HG03039 (cell line): ENCODE results near the gene SIRPB1.
"Not testable (repeated sequence)": the region's sequence is repeated elsewhere in the genome, so short reads cannot be mapped to it uniquely, and the experiment has no call there.

Experiments used
- ATAC-seq: cut with Tn5 transposase; IDR thresholded peaks from one replicate; pipeline ENCODE4 v1.9.1; 2021; ENCODE audit warnings: mild to moderate bottlenecking, moderate library complexity; ENCODE audit not compliant: unreplicated experiment

The SIRPB1 gene

GRCh38 chr20:1619861-1620444 is at the start of gene SIRPB1:
TSS of gene SIRPB1 (minus strand) at chr20:1620009. CDS start at chr20:1619944, 65 bp downstream.
- no peak for ATAC-seq

GRCh38 chr20:1669304-1669703 is 49.5 kb upstream of the SIRPB1 start:
- ATAC-seq = no peak

GRCh38 chr20:1667502-1668085 is 47.8 kb upstream of the SIRPB1 start:
- no peak for ATAC-seq

GRCh38 chr20:1666802-1667201 is 47.0 kb upstream of the SIRPB1 start:
- no peak for ATAC-seq

GRCh38 chr20:1665345-1665744 is 45.5 kb upstream of the SIRPB1 start:
- ATAC-seq = no peak

GRCh38 chr20:1664911-1665310 is 45.1 kb upstream of the SIRPB1 start:
- no peak for ATAC-seq

GRCh38 chr20:1663917-1664316 is 44.1 kb upstream of the SIRPB1 start:
- no peak for ATAC-seq

- ATAC-seq = no peak
Measured at GRCh38 chr20:1661542-1662299, 41.9 kb upstream of the SIRPB1 start.

- ATAC-seq = no peak
Measured at GRCh38 chr20:1660246-1660645, 40.4 kb upstream of the SIRPB1 start.

GRCh38 chr20:1657556-1658334 is 37.9 kb upstream of the SIRPB1 start, which contains the start of gene SIRPG:
TSS of gene SIRPG (minus strand) at chr20:1657779. CDS start at chr20:1657714, 65 bp downstream.
- ATAC-seq = no peak

- ATAC-seq = no peak
Measured at GRCh38 chr20:1656844-1657243, 37.0 kb upstream of the SIRPB1 start.

- ATAC-seq = no peak
Measured at GRCh38 chr20:1654996-1655395, 35.2 kb upstream of the SIRPB1 start.

GRCh38 chr20:1652960-1653359 is 33.2 kb upstream of the SIRPB1 start:
- ATAC-seq = no peak

GRCh38 chr20:1652104-1652503 is 32.3 kb upstream of the SIRPB1 start:
- ATAC-seq = no peak

- no peak for ATAC-seq
Measured at GRCh38 chr20:1651268-1652058, 31.7 kb upstream of the SIRPB1 start.

- ATAC-seq = no peak
Measured at GRCh38 chr20:1648101-1648500, 28.3 kb upstream of the SIRPB1 start.

GRCh38 chr20:1646975-1647431 is 27.2 kb upstream of the SIRPB1 start:
- no peak for ATAC-seq

- no peak for ATAC-seq
Measured at GRCh38 chr20:1644101-1644962, 24.5 kb upstream of the SIRPB1 start.

- ATAC-seq = not testable (repeated sequence)
Measured at GRCh38 chr20:1638643-1639042, 18.8 kb upstream of the SIRPB1 start.
